NCI-H446 (cell line): ENCODE measurements around the gene RAPGEF2.

Experiments used
- DNase-seq, 2 experiments: peaks; one replicate each; lab custom pipeline; 2025; lab: John Stamatoyannopoulos, UW

RAPGEF2 gene

DNA sequence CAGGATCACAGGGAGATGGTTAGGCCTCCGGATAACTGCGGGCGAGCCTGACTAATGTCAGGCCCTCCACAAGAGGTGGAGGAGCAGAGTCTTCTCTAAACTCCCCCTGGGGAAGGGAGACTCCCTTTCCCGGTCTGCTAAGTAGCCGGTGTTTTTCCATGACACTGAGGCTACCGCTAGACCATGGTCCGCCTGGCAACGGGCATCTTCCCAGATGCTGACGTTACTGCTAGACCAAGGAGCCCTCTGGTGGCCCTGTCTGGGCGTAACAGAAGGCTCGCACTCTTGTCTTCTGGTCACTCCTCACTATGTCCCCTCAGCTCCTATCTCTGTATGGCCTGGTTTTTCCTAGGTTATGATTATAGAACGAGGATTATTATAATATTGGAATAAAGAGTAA, 213.0 kb downstream of the RAPGEF2 start:
- DNase-seq = peak in 1 of 2 experiments; percentile 5

DNA sequence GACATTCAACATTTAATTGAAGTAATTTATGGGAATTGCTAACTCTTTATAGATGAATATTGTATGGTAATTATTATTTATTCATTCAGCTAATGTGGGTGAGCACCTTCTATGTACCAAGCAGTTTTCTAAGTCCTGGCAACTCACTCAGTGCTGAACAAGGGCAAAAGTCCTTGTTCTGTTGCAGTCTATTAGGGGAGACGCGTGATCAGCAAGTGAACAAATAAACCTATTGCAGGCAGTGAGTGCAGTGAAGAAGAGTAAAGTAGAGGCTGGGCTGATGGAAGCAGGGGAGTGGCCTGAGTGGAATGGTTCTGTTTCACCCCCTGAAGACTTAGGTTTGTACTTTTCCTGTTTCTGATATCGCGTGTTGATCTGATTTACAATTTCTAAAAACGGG, 214.3 kb downstream of the RAPGEF2 start:
- no peak for DNase-seq

DNA sequence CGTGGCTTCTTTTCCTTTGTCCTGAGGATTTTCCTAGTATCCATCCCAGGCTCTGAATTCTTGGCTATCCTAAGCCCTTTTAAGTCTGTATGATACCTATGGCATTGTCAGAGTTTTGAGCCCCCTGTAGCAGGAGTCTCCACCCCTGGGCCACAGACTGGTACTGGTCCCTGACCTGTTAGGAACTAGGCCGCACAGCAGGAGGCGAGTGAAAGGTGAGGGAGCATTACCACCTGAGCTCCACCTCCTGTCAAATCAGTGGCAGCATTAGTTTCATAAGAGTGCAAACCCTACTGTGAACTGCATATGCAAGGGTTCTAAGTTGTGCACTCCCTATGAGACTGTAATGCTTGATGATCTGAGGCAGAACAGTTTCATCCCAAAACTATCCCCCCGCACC, 216.1 kb downstream of the RAPGEF2 start:
- DNase-seq = no peak

DNA sequence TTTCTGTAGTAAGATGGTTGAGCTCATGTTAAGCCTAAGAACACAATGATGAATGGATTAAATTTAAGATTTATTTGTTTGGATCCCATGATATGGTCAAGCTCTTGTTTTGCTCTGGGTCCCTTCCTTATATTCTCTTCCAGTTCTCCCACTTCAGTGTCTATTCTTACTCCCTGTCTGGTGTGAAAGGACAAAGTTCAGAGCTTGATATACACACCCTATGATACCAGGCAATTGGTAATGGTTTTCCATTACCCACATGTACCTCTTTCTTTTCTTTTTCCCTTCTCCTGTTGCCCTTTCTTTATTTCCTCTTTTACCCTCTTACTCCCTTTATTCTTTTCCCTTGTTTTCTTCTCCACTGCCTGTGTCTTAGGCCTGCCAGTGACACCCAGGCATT, 223.6 kb downstream of the RAPGEF2 start:
- DNase-seq = no peak

DNA sequence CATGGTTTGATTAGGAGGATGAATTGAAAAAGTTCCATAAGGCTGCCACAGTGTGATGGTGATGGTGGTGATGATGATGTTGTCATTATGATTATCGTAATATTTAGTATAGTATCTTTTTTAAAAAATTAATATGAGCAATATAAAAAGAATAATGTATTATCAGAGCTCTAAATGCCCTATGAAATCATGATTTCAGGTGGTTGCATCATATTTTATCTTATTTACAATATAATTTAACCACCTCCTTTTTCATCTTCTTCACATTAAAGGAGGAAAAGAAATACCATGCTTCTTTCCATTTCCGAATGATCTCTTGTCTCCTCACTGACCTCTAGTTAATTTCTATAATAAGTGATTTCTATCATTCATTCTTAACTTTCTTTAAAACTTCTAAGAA, 225.9 kb downstream of the RAPGEF2 start:
- no peak for DNase-seq

DNA sequence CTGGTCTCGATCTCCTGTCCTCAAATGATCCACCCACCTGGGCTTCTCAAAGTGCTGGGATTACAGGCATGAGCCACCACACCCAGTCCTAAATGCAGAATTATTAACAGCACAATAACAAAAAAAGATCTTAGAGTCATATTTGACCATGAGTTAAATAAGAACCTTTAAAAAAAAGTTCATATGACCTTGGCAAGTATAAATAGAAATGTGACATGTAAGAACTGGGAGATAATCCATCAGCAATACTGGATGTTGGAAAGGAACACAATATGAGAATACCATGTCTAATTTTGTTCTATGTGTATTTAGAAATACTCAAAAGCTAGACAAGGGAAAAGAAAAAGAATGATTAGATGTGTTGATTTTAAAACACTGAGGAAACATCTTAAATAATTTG, 231.6 kb downstream of the RAPGEF2 start:
- DNase-seq = no peak

DNA sequence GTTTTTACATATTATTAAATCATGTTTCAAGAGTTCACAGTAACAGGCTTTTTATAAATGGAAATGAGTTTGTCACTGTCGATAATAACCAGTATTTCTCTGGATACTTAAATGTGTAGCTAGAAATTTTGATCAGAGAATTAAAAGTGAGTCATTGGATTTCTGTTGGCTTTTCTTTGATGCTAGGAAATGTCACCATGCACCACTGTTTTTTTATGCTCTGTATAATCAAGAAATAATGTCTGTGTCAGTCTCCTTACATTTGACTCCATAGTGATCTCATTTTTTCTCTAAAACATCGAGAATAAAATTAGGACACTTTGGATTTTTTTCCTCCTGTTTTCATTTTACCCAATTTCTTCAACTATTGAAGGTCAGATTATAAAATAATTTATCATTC, 234.2 kb downstream of the RAPGEF2 start:
- no peak for DNase-seq

DNA sequence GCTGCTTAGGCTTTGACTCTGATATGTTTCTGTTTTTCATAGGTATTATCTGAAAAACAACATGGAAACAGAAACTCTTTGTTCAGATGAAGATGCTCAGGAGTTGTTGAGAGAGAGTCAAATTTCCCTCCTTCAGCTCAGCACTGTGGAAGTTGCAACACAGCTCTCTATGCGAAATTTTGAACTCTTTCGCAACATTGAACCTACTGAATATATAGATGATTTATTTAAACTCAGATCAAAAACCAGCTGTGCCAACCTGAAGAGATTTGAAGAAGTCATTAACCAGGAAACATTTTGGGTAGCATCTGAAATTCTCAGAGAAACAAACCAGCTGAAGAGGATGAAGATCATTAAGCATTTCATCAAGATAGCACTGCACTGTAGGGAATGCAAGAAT, 238.6 kb downstream of the RAPGEF2 start:
- no peak for DNase-seq

DNA sequence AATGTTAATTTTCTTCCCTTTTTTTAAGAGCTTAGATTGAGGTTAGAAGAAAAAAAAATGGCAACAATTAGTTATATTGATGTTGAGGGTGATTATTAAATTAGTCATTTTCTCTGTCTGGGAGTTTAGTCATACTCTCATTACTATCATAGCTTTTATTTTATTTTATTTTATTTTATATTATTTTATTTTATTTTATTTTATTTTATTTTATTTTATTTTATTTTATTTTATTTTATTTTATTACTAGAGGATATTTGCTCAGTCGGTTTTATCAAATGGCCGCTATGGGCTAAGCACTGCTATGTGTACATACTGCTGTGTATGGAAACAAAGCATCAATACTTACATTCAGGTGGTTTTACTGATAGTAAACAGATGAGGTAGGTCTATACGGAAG, 239.5 kb downstream of the RAPGEF2 start:
- no peak for DNase-seq

DNA sequence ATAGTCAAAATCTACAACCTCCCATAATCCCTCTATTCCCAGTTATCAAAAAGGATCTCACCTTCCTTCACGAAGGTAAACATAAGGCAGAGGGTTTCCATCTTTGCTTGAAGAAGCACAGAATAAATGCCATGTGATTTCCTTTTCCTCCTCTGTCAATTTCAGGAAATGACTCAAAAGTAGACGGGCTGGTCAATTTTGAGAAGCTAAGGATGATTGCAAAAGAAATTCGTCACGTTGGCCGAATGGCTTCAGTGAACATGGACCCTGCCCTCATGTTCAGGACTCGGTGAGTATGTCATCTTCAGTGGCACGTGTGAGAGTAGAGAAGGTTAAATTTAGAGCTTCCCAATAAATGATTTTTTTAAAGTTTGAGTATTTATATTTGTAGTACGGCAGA, 240.2 kb downstream of the RAPGEF2 start:
- DNase-seq = no peak

DNA sequence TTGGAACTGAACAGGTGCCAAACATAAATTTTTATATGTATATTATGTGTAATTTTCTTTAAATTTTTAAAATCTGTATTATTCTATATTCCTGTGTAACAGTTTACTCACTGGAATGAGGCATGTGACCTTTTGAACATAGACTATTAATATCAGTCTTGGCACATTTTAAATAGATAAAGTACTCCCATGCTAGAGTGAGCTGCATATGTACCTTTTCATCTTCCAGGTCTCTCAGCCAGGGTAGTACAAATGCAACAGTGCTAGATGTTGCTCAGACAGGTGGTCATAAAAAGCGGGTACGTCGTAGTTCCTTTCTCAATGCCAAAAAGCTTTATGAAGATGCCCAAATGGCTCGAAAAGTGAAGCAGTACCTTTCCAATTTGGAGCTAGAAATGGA, 242.0 kb downstream of the RAPGEF2 start:
- DNase-seq = no peak

DNA sequence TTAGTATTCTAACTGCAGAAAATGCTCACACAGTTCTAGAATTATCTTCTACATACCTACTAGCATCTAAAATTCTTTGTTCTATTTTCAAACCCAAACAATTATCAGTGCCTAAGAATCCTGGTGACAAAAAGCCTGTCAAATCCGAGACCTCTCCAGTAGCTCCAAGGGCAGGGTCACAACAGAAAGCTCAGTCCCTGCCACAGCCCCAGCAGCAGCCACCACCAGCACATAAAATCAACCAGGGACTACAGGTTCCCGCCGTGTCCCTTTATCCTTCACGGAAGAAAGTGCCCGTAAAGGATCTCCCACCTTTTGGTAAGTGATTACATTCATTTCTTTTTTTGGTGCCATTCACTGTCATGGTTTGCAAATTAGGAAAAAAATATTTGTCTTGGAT, 243.8 kb downstream of the RAPGEF2 start:
- no peak for DNase-seq

DNA sequence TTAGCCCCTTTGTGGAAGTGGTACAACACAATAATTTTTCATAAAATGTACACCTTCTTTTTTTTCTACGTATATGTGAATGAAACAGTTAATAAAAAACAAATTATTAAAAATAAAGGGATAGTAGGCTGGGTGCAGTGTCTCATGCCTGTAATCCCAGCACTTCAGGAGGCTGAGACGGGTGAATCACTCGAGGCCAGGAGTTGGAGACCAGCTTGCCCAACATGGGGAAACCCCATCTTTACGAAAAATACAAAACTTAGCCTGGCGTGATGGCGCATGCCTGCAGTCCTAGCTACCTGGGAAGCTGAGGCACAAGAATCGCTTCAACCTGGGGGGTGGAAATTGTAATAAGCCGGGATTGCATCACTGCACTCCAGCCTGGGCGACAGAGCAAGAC, 244.9 kb downstream of the RAPGEF2 start:
- no peak for DNase-seq

DNA sequence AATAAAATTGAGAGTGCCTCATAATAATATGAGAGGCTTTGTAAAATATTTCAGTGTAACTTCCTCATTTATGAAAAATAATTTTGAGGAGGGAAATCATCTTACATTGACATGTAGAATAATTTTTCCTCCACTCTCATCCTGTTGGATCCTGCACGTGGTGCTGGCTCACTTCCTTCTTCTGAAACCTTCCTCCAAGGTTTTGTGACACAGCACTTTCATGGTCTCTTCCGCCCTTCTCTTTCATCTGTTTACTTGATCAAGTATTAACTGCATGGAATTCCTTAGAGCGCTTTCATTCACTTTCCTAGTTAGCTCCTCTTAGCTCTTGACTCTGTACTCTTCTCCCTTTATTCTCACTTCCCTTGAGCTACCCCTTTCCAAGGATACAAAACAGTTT, 246.5 kb downstream of the RAPGEF2 start:
- no peak for DNase-seq

DNA sequence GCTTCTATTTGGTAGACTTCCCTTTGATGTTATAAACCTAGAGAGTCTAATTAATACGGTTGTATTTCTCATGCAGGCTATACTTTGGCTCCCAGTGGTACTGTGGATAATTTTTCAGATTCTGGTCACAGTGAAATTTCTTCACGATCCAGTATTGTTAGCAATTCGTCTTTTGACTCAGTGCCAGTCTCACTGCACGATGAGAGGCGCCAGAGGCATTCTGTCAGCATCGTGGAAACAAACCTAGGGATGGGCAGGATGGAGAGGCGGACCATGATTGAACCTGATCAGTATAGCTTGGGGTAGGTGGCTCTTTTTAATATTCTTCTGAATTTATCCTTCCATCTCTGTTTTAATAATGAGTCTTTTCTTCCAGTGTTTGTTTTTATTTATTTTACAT, 249.7 kb downstream of the RAPGEF2 start:
- DNase-seq = no peak

DNA sequence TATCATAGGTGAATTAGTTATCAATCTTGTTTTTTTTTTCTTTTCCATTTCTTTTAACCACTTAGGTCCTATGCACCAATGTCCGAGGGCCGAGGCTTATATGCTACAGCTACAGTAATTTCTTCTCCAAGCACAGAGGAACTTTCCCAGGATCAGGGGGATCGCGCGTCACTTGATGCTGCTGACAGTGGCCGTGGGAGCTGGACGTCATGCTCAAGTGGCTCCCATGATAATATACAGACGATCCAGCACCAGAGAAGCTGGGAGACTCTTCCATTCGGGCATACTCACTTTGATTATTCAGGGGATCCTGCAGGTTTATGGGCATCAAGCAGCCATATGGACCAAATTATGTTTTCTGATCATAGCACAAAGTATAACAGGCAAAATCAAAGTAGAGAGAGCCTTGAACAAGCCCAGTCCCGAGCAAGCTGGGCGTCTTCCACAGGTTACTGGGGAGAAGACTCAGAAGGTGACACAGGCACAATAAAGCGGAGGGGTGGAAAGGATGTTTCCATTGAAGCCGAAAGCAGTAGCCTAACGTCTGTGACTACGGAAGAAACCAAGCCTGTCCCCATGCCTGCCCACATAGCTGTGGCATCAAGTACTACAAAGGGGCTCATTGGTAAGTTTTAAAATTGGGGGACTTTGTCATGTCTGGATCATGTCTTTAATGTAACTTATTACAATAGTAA, 250.7 kb downstream of the RAPGEF2 start:
- no peak for DNase-seq

DNA sequence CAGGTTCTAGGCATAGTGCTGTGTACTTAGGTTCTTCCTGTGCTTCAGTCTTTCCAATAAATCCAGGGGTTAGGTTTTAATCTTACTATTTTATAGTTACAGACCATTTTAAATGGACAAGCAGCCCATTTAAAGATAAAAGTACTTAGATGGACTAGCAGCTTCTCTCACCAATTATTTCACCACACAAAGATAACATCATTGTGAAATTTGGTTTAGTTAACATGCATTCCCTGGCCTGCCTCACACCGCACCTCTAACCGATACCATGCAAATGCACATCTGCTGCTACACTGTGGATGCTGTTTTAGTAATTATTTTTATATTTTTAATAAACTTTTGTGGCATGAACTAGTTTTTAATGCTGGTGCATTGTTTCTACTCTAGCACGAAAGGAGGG, 252.6 kb downstream of the RAPGEF2 start:
- no peak for DNase-seq

DNA sequence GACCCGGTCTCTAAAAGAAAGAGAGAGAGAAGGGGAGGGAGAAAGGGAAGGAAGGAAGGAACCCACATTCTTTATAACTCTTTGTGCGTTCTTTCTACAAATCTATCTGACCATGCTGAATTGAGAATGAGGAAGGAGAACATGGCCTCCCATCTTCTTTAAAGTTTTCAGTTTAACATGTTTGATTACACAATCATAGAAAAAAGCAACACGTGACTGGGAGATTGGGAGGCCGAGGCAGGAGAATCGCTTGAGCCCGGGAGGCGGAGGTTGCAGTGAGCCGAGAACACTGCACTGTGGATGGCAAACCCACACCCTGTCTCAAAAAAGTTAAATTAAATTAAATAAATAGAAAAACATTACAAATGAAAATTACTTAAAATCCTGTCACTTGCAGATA, 254.5 kb downstream of the RAPGEF2 start:
- no peak for DNase-seq

DNA sequence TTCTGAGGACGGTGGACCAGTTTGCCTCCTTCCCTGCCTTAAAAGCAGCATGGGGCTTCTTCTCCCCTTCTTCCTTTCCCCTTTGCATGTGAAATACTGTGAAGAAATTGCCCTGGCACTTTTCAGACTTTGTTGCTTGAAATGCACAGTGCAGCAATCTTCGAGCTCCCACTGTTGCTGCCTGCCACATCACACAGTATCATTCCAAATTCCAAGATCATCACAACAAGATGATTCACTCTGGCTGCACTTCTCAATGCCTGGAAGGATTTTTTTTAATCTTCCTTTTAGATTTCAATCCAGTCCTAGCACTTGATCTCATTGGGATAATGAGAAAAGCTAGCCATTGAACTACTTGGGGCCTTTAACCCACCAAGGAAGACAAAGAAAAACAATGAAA, 255.3 kb downstream of the RAPGEF2 start:
- no peak for DNase-seq

DNA sequence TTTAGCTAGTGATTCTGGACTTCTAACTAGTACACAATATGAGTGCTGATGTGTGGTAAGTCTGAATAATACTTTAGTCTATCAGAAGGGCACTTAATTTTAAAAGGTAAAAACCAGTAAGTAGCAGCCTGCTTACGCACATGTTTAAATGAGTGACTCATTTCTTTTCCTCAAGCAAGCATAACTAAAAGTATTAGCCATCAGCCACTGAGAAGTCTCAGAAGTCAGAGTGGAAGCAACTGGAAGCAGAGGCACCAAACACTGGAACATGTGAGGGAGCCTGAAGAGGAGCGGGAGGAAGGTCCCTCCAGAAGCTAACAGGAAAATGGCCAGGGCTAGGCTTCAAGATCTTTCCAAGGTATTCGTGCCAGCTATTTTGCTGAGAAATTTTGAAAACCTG, 257.7 kb downstream of the RAPGEF2 start:
- DNase-seq = no peak

DNA sequence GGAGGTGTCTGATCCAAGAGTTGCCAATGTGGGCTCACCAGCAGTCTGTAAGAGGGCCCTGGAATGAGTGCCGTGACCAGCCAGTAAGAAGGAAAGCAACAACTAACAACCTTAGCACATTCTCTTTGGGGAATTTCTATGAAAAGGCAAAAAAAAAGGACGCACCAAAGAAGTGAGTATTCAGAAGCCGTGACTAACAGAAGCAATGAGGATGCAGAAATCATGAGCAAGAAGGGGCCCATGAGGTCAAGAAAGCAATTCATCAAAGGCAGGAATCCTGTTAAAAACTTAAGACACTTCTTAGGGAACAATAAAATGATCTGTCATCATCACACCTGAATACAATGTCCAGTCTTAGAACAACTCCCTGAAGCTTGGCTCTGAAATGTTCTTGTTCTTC, 260.5 kb downstream of the RAPGEF2 start:
- DNase-seq = no peak

DNA sequence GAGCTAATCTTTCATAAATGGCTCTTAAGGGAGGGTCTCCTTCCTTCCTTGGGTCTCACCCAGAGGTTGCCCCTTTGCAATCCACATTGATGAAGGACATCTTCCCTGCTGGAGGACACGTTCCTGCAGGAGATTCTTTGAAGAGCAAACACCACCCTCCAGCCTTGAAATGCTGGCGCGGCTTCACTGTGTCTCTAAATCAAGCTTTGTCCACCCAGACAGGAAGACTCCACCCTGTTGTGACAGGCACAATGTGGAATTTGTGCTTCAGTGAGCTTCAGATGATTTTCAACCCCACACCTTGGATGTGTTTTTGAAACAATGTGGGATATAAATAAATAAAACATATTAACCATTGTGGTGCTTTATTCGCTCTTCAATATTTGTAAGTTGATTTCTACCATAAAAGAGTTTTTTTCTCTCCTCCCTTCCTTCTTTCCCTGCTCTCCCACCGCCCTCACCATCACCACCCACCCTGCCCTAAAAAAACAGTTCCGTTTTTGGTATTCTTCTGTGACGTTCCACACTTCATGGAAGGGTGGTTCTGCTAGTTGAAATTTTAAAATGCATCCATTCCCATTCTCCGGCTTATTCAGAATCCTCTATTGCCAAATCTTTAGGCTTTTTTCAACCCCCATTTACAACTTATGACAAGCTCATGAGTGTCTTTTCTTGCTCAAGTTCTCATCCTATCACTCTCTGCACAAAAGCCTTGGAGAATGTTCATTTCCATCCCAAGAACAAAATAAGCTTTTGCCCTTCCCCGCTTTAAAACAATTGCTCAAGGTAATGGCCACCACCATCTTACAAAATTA, 264.3 kb downstream of the RAPGEF2 start:
- DNase-seq = no peak

DNA sequence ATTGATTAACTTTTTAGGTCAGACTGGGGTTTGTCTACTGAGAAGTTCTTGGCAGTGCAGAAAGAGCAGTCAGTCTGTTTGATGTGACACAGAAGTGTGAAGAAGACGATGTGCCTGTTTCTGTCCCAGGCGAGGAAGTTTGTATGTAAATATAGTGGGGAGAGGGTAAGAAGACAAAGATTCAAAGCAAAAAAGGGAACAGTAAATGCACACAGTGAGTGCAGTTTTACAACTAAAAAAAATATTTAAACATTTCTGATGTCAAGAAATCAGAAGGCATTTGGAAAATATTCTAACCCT, 264.9 kb downstream of the RAPGEF2 start:
- DNase-seq = no peak

DNA sequence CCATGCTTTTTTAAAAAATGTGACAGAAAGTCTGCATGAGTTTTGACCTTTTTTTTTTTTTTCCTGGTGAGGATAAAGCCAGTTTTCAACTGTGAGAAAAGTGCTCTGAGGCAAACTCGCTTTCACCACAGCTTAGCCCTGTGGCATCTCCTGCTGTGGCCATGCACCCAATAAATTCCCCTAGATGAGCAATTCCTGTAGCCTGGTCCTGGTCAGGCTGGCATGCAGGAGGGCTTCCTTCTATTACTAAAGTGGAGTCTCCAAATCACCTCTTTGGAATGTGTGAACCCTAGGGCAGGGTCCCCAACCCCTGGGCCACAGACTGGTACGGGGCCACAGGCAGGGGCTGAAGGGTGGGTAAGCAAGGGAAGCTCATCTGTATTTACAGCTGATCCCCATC, 265.4 kb downstream of the RAPGEF2 start:
- DNase-seq = no peak
